Tibial nerve (tissue), 3 donors: Measurements from ENCODE around the gene AMIGO2.

ENCODE experiments used
- POLR2A ChIP-seq, 2 donors: fragments of 450-650 bp; IDR thresholded peaks; one replicate each; pipeline ENCODE4 v1.6.1; 2017; ENCODE audit warnings: antibody characterized with exemption in 2 of 2, mild to moderate bottlenecking in 2 of 2, moderate library complexity in 2 of 2
- TF ChIP-seq, protein P1 (sequence below), 5 experiments: fragments of 200-600 bp in 3 of 5; fragments of 450-650 bp in 2 of 5; sonication (generic) in 3 of 5; IDR thresholded peaks; one replicate each; pipeline ENCODE4 v1.5.1; 2016 to 2019; ENCODE audit warnings: antibody characterized with exemption in 5 of 5, mild to moderate bottlenecking in 3 of 5, moderate library complexity in 2 of 5

DNA sequence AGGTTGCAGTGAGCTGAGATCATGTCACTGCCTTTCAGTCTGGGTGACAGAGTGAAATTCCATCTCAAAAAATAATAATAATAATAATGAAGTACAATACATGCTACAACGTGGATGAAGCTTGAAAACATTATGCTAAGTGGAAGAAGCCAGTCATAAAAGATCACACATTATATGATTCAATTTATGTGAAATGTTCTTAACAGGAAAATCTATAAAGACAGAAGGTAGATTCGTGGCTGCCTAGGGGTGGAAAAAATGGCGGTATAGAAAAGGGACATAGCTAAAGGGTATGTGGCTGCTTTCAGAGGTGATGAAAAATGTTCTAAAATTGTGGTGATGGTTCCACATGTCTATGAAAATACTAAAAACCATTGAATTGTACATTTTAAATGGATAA is 41.0 kb upstream of the AMIGO2 start:
- TF ChIP-seq, protein P1, sequence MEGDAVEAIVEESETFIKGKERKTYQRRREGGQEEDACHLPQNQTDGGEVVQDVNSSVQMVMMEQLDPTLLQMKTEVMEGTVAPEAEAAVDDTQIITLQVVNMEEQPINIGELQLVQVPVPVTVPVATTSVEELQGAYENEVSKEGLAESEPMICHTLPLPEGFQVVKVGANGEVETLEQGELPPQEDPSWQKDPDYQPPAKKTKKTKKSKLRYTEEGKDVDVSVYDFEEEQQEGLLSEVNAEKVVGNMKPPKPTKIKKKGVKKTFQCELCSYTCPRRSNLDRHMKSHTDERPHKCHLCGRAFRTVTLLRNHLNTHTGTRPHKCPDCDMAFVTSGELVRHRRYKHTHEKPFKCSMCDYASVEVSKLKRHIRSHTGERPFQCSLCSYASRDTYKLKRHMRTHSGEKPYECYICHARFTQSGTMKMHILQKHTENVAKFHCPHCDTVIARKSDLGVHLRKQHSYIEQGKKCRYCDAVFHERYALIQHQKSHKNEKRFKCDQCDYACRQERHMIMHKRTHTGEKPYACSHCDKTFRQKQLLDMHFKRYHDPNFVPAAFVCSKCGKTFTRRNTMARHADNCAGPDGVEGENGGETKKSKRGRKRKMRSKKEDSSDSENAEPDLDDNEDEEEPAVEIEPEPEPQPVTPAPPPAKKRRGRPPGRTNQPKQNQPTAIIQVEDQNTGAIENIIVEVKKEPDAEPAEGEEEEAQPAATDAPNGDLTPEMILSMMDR (IDR thresholded peaks at IDR 0.05): no peak
- no peak for TF ChIP-seq POLR2A (IDR thresholded peaks at IDR 0.05)
